HG03060 (cell line): ENCODE data around the gene ENG.
"Not testable (repeated sequence)": the region's sequence is repeated elsewhere in the genome, so short reads cannot be mapped to it uniquely, and the experiment has no call there.

Experiments used
- ATAC-seq: cut with Tn5 transposase; IDR thresholded peaks from one replicate; pipeline ENCODE4 v1.9.1; 2021; ENCODE audit warnings: low read depth, moderate number of reproducible peaks; ENCODE audit not compliant: unreplicated experiment

The ENG gene

GRCh38 chr9:127878652-127879390, 24.4 kb upstream of the ENG start:
- ATAC-seq, result no peak

- ATAC-seq, result no peak
Observed at GRCh38 chr9:127878001-127878651, 23.7 kb upstream of the ENG start.

DNA sequence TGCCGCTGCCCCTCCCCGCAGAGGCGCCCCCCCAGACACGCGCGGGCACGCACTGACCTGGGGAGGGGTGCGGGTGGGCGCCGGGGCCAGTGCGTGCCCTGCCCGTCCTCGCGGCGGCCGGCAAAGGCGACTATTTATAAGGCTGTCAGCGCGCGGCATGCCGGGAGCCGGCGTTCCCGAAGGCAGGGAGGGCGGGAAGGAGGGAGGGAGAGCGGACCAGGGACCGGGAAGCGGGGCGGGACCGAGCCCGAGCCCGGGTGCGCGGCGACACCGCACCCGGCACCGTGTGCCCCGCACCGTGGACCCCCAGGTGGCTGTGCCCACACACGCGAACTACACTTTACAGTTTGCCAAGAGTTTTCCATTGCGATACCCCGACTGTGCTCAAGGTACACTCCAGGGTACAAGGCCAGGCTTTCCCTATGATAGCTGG, 23.1 kb upstream of the ENG start, which contains the start of gene AK1:
AK1 (minus strand) TSS at position 110 of the 433 bp plus-strand sequence. CDS start 3,058 bp downstream, outside the sequence.
- ATAC-seq, result no peak

- no peak for ATAC-seq
Observed at GRCh38 chr9:127876764-127877562, 22.5 kb upstream of the ENG start.

DNA sequence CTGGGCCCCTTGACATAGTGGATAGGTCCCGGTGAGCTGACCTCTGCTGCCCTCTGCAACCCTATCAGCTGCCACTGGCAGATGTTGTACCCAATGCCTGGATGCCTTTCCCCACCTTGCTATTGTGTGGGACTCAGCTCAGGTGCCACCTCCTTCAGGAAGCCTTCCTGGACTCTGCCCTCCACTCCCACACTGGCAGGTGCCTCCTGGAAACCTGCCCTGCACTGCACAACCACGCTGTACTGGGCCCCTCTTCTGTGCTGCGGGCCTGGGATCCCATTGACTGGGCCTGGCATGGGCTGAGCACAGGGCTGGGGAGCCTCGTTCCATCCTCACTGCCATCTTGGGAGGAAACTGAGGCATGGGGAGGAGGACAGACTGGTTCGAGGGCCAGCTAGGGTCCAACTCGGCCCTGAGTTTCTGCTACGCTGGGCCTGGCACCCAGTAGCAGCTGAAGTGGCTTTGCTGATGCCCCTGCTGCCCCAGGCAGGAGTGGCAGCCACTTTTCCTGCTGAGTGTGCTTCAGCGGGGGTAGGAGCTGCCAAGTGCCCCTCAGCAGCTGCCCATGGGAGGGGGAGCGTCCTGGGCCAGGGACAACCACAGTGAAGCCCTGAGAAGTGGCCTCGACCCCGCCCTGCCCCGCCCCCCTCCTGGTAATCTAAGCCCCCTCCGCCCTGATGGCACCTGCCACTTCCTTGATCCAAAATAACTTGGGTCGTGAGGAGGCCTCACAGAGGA, 21.7 kb upstream of the ENG start:
- no peak for ATAC-seq

DNA sequence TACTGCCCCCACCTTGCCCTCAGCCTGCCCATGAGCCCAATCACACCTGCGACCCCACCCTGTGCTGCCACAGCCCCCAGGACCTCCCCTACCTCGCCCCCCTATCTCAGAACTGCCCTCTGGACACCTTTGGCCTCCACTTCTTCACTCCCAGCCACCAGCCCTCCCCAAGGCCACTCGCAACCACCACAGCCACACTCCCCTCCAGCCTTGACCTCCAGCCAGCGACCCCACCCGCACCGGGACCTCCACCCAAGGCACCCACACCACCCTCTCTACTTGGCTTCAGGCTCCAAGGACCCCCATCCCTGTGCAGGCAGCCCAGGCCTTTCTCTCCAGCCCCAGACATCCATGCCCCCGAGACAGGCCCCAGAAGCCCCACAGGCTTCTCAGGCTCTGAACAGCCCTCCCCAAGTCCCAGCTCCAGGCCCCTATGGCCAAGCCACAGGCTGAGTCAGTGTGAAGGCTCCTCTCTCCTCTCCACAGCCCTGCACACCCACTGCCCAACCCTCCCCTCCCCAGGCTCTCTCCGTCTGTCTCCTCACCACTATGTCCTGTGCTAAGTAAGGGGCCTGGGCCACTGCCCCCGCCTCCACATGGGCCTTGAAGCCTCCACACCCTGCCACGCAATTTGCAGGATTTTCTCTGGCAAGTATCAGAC, 21.0 kb upstream of the ENG start:
- no peak for ATAC-seq

GRCh38 chr9:127874301-127875221, 20.1 kb upstream of the ENG start:
- ATAC-seq, result no peak

- no peak for ATAC-seq
Observed at GRCh38 chr9:127873886-127874285, 19.4 kb upstream of the ENG start.

DNA sequence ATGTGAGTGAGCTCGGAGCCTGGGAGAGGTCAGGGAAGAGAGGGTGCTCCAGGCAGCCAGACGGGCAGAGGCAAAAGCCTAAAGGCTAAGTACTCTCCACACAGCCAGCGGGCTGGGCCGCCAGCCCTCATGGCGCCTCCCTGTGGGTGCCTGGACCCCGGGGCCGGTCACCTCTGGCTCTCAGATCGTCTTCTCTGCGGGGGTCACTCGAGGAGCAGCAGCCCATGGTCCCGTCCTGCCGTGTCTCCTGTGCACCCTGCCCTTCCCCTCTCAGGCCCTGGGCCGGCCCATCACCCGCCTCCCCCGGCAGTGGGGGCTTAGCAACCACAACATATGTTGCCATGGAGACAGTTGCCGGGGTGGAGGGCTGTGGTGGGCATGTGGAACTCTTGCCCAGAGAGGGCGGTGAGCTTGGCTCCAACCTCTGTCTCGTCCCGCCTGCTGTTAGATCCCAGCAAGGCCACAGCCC, 18.8 kb upstream of the ENG start:
- ATAC-seq, result no peak

DNA sequence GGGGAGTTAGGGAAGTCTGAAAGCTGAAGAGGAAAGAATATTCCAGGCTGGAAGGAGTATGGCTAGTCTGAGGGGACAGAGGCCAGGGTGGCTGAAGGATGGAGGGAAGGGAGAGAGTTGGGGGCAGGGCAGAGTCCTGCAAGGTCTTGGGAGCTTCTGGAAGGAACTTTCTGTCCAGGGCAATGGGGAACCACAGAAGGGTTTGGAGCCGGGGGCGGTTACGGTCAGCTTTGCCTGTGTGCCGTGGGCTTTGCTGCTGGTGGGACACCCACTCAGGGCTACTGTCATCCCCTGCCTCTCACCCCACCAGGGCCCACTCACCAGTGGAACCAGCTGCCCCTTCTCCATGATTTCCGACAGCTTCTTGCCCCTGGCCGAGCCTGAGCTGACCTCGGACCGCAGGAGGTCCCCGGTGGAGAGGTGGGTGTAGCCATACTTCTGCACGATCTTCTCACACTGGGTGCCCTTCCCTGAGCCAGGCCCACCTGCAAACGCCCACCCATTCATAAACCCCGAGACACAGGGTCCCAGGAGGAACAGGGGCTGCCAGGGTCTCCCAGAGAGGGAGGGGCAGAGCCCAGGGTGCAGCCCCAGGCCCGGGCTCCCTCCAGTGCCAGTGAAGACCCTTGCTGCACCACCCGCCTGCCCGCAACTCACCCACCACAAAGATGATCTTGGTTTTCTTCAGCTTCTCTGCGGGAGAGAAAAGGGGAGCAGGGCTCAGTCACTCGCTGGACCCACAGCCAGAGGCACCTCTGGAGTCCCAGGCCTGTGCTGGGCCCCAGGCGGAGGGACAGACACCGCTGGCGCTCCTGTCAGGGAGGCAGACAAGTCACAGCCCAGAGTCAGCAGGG, 18.1 kb upstream of the ENG start:
- ATAC-seq, result no peak

DNA sequence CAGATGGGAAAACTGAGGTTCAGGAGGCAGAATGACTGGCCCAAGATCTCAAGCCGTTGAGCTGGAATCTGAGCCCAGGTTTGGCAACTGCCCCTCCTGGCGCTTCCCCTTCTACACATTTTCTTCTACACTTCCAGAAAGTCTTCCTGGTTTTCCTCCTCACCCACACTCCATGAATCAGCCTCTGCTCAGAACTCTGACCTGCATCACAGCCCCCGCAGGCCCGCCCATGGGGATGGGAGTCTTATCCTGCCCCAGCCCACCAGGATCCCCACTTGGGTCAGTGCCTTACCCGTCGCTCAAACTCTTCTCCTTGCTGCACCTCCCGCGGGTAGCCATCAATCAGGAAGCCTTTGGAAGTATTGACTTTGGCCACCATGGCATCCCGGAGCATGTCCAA, 17.1 kb upstream of the ENG start:
- no peak for ATAC-seq

GRCh38 chr9:127870887-127871286, 16.4 kb upstream of the ENG start:
- ATAC-seq, result no peak

- ATAC-seq, result not testable (repeated sequence)
Observed at GRCh38 chr9:127870153-127870491, 15.7 kb upstream of the ENG start.

GRCh38 chr9:127869310-127870152, 15.1 kb upstream of the ENG start:
- ATAC-seq, result no peak

DNA sequence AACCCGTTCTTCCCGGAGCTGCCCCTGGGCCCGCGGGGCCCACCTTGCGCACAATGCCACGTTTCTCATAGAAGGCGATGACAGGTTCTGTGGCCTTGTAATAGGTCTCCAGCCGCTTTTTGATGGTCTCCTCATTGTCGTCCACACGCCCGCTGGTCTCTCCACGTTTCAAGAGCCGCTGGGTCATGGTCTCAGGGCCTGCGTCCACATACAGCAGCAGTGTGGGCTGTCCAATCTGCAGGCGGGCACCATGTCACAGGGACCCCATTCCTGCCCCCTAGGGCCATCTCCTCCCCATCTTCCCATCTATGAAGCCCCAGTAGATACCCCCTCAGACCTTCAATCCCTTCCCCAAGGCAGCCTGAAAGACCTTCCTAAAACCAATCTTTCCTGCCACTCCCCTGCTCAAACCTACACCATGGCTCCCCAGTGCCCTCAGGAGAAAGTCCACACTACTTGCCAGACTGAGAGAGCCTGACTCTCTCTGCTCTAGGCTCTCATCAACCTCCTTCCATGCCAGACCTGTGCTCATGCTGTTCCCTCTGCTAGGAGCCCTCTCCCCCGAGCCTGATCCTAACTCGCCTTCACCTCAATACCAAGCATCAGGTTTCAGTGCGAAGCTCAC, 13.9 kb upstream of the ENG start:
- ATAC-seq, result no peak

DNA sequence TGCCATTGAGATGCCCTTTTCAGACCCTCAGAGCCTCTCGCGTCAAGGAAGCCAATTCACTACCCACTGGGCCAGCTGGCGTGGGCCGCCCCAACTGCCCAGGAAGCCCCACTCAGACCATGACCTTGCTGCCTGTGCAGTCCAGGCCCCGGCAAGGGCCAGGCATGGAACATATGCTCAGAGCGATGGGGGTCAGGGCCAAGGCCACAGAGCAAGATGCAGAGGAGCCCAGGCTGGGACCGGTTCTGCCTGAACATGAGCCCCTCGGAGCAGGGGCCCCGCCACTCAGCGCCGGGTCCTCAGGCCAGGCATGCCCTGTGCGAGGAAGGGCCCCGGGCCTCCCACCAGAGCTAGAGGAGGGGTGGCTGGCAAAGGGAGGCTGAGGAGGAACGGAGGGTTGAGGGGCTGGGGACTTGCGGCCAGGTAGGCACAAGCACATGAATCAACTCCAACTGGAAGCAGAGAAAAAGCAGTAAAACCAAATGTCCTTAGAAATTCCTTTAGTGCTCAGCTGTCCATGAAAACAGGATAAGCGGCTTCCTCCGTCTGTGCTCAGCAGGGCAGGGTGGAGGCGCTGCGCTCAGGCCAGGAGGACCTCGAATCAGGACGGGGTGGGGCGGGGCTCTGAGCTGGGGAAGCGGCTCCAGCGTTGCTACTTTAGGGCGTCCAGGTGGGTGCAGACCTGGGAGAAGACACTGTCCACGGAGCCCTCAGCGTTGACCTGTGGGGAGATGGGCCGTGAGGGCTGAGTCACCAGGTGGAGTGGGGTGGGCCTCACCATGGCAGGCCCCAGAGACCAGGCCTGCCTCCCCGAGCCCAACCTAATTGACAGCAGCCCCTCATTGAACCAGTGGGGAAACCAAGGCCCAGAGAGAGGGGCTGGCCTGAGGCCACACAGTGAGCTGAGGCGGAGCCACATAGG, 13.2 kb upstream of the ENG start:
- no peak for ATAC-seq
